Lung microvascular endothelial cell (primary cell): ENCODE data around the gene DCAF15. TPM values are rescaled to one million over a fixed set of nuclear protein-coding genes. Genes with fewer than 3 reads are reported as not detected.

Experiments used
- DNase-seq, 2 donors: peaks; one replicate each; pipeline versions ENCODE4 v3.0.0 to v3.0.0-alpha.2; 2010; ENCODE audit warnings: low read depth in 2 of 2
- total RNA-seq: library from RNA; depleted of rRNA; stranded (reverse); fragments of >200 nt; gene quantifications from 2 replicates; pipeline ENCODE4 v1.2.1, GENCODE V29; 2014

Gene DCAF15
- total RNA-seq, 1 donor from 2014 or later = 8.5 TPM

GRCh38 chr19:13974073-13974472, 21.8 kb downstream of the DCAF15 start:
- DNase-seq = no peak

- no peak for DNase-seq
These were observed 23.6 kb downstream of the DCAF15 start for GRCh38 chr19:13975870-13976269.

GRCh38 chr19:13976446-13976845, 24.1 kb downstream of the DCAF15 start:
- DNase-seq = no peak

DNA sequence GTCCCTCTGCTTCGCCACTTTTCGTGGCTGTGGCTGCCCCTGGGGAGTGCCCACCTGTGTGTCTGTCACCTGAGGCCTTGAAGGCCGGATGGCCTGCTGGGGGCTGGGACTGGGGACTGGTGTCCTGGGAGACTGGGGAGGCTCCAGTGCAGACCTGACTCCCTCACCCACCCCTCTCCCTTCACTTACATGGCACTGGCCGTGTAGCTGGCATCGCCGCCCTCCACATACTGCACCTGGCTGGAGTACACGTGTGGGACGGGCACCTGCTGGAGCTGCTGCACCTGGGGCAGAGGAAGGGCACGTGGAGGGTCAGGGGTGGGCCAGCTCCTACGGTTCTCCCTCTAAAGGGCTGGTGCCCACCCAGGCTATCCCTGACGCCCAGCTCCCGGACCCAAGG, 25.5 kb downstream of the DCAF15 start:
- DNase-seq = no peak

DNA sequence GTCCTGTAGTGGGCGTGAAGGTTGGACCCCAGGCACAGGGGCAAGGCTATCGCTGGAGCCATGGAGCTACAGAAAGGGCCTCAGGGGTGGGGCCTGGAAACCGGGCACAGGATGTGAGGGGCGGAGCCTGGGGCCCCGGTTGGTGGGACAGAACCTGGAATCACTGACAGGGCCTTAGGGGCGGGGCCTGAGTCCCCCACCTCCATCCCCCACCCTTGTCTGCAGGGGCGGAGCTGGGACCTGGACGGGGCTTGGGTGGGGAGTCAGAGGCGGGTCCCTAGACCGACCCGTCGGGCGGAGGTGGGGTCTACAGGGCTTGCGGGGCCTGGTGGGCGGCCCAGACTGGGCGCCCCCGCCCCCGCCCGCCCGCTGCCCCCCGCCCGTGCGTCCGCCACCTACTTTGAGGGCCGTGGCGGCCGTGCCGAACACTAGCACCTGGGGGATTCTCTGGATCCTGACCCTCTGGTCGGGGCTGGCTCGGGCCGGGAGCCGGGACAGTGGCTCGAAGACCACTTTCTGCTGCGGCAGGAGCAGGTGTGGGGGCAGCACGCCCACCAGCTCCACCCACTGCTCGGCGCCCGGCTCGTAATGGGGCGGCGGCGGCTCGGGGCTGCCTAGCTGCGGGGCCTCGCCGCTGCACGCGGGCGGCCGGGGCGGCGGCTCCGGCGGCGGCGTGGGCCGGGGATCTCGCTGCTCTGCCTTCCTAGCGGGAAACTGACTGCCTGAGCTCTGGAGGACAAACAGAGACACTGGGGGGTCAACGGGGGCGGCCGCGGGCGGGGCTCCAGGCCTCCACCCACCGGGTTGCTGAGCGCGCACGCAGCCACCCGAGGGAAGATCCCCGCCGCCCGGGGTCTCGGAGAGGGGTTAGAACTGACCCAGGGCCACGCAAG, 26.3 kb downstream of the DCAF15 start:
- peak; percentile 57 to 93 for DNase-seq

- peak in 1 of 2 donors; percentile 19 for DNase-seq
These were observed 26.9 kb downstream of the DCAF15 start for GRCh38 chr19:13979244-13979615.

DNA sequence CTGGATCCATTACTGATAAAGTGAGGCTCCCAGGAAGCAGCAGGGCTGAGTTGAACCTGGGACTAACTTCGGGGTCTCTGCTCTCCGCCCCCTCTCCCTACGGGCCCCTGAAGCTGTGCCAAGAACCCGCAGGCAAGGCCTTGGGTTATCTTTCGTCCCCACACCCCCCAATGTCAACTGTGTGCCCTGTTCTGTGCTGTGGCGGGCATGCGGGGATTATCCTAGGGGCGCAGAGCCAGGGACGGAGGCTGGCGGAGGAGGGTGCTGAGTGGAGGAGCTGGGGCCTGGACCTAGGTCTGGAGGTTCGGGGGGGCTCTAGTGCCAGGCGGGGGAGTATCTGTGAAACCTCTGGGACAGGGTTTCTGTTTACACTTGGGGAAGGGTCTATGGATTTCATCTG, 27.4 kb downstream of the DCAF15 start:
- DNase-seq = no peak

GRCh38 chr19:13980340-13980739, 28.0 kb downstream of the DCAF15 start:
- DNase-seq = no peak

DNA sequence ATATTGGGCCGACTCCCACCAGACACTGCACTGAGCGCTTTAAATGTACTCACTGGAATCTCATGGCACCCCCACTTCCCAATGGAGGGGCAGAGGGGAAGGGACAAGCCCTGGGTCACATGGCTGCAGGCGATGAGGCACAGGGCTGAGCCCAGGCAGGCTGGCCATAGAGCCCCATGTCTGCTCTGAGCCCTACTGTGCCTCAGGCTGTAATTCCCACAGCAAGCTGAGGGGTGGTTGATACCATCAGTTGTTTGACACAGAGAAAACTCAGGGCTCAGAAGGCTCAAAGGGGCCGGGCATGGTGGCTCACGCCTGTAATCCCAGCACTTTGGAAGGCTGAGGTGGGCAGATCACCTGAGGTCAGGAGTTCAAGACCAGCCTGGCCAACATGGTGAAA, 28.7 kb downstream of the DCAF15 start:
- no peak for DNase-seq

GRCh38 chr19:13981467-13981866, 29.2 kb downstream of the DCAF15 start:
- DNase-seq = no peak

- DNase-seq = no peak
These were observed 29.7 kb downstream of the DCAF15 start for GRCh38 chr19:13981988-13982501.

DNA sequence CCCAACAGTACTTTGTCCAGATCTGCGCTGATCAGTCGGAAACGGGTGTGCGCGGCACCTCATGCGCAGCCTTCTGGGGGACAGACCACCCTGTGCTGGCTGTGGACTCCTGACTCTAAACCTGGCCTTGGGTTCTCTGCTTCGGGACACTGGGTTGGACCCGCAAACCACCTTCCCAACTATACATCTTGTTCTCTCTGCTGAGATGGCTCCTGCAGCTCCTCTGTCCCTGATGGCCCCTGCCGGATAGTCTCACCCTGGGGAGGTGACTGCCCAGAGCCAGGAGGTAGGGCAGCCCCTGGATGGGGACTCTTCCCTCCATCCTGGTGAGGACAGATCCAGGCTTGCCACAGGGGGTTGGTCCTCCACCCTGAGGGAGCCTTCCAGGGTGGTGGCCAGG, 30.5 kb downstream of the DCAF15 start:
- no peak for DNase-seq

DNA sequence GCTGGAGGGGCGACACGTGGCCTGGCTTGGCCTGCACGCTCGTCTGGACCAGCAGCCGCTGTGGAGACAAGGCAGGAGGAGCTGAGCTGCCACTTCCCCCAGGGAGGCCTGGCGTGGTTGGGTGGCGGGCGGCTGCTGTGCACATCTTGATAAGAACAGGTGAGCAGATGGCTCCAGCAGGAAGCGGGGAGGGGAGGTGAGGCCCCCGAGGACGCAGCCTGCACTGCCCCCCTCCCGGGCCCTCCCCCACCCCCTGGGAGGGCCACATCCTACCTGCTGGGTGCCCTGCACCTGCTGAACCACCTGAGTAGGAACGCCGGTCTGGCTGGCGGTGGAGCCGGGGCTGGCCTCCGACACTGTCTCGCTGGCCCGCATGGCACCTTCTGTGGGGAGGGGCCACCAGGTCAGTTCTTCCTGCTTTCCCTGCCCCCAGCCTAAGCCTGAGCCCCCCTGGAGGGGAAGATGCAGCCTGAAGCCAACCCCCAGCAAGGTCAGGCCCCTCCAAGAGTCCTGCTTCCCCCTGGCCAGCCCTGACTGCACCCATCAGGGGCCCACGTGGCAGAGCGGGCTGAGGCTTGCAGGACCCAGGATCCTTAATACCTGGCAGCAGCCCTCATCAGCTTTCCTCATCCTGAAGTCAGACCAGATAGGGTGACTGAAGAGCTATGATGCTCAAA, 31.0 kb downstream of the DCAF15 start:
- no peak for DNase-seq

DNA sequence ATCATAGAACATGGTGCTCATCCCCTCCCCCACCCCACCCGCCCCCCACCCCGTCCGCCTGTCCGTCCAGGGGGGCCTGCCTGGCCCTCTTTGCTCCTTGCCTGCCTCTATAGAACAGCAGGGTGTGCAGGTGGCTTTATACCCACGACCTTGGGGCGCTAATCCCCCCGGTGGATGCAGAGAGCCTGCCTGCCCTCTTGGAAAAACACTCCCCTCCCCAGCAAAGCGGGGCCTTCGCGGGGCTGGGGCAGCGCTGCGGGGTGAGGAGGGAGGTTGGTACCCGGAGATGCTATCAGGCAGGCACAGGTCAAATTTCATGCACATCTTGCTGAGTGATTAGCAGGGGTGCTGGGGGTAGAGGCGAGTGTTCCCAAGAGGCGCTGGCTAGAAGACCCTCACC, 31.9 kb downstream of the DCAF15 start:
- no peak for DNase-seq

DNA sequence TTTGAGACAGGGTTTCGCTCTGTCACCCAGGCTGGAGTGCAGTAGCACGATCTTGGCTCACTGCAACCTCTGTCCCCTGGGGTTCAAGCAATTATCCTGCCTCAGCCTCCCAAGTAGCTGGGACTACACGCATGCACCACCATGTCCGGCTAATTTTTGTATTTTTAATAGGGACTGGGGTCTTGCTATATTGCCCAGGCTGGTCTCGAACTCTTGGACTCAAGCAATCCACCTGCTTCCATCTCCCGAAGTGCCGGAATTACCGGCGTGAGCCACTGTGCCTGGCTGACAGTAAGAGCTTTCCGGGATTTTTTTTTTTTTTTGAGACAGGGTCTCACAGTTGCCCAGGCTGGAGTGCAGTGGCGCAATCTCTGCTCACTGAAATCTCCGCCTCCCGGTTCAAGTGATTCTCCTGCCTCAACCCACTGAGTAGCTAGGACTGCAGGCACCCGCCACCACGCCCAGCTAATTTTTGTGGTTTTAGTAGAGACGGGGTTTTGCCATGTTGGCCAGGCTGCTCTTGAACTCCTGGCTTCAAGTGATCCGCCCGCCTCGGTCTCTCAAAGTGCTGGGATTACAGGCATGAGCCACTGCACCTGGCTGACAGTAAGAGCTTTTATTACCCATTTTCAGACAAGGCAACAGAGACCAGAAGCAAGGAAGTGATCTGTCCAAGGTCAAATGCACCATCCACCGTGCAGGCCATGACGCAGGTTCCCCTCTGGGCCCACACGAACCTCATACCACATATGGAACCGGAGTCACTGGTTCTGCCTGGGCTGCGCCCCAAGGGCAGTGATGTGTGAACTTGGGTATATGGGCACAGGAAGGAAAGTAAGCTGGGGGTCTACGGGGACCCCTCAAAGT, 32.8 kb downstream of the DCAF15 start:
- no peak for DNase-seq

DNA sequence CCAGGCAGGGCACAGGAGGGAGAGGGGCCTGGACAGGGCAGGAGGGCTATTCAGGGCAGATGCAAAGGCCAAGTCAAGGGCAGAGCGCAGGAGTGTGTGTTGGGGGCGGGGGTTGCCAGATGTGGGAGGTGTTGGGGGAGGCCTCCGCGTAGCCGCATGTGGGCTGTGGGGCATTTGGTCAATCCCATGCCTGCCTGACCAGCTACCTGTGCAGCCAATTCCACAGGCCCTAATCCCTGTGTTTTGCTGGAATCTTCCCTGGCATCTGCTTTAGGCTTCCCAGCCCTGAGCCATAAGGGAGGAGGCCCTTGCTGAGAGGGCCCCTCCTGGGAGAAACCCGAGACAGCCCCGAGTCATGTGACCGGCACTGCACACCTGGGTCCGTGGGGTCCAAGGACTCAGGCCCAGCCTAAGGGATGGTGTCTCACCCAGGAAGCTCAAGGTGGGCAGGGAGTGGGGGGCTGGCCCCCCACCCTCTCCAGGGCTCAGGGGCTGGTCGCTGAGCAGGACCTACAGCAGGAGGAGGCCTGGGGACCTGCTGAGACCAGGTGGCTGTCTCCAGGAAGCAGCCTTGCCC, 33.5 kb downstream of the DCAF15 start:
- DNase-seq = no peak

GRCh38 chr19:13986348-13986904, 34.1 kb downstream of the DCAF15 start:
- DNase-seq = peak; percentile 88 to 92

- peak in 1 of 2 donors; percentile 14 for DNase-seq
These were observed 35.0 kb downstream of the DCAF15 start for GRCh38 chr19:13987101-13987890.

- no peak for DNase-seq
These were observed 37.2 kb downstream of the DCAF15 start for GRCh38 chr19:13989487-13989886.

DNA sequence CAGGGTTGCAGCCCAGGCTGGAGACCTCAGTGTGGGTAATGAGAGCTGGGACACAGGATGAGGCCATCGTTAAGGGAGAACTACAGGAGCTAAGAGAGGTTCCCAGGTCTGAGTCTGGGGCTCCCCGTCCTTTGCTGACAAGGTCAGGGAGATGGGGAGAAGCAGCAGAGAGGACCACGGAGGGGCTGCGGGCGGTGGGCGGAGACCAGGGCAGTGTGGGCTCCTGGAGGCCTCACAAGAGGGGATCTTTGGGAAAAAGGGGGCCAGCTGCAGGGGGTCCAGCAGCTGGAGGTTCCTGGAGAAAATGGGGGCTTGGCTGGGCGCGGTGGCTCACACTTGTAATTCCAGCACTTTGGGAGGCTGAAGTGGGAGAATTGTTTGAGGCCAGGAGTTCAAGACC, 37.8 kb downstream of the DCAF15 start:
- DNase-seq = no peak
